RCC 7860 (cell line): ENCODE data around the gene SELENOO.

ENCODE experiments used
- DNase-seq: peaks from one replicate; pipeline ENCODE4 v3.0.0-alpha.2; 2015; ENCODE audit warnings: low spot score
- FAIRE-seq: peaks from 2 replicates; lab custom pipeline; 2012; peaks lifted over from hg19 to GRCh38; lab: Jason Lieb, UNC

Gene SELENOO

DNA sequence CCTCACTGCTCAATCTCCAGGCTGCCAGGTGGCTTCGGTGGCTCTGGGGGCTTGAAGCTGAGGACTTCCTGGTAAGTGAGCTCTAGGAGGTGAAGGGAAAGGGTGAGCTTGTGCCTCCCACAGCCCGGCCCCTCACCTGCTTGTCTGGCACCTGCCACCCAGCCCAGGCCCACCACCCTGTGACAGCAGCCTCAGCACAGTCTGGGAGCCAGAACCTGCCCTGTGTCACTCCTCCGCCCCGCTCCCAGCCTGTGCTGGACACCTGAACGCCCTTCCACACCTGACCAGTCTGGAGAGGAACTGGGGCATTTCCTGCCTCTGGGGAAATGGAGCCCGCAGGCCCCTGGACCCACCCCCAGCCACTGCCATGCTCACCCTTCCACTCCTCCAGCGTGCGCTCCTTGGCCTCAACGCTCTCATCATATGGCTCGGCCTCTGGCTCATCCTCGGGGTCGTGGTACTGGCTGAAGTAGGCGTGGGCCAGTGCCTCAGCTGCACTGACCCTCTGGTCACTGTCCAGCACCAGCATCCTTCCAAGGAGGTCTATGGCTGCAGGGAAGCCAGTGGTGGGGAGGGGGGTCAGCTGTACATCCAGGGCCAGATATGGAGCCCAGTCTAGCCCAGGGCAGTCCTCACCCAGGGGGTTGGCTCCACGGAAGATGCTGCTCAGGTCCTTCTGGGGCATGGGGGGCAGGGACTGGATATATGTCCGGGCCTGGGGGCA lies 64.3 kb downstream of the SELENOO start:
- DNase-seq (no peak), FAIRE-seq (no peak)

DNA sequence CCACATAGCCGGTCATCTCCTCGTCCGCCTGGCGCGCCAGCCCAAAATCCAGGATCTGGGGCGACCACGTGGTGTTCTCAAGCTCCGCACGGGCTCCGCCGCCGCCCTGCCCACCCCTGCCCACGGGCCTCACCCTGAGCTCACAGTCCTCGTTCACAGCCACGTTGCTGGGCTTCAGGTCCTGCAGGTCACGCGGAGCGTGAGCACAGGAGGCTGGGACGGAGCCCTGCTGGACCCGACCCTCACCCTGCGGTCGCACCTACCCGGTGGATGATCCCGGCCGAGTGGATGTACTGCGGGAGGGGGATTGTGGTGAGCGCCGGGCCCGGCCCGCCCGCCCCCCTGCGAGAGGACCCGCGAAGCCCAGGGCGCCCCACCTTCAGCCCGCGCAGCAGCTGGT lies 66.2 kb downstream of the SELENOO start:
- FAIRE-seq (no peak), DNase-seq (no peak)
